T47D (cell line): ENCODE results near the gene TWIST2.
A peak's percentile ranks its signal among the peaks of the same experiment; 100 is the strongest.

Experiments
- DNase-seq, 2 experiments: peaks; one replicate each; pipeline versions ENCODE4 v3.0.0 to v3.0.0-alpha.2; 2011 to 2012; ENCODE audit warnings: low read depth in 1 of 2, low spot score in 1 of 2
- JUND ChIP-seq: IDR thresholded peaks from 2 replicates; pipeline ENCODE4 v1.6.1; 2012; ENCODE audit warnings: low read depth
- in situ Hi-C: cut with HindIII; loops from 2 replicates; pipeline ENCODE4 v1.10.0; 2016; ENCODE audit warnings: low sequenced_read_pairs, low pct_unique_long_range_greater_than_20kb

TWIST2 gene

DNA sequence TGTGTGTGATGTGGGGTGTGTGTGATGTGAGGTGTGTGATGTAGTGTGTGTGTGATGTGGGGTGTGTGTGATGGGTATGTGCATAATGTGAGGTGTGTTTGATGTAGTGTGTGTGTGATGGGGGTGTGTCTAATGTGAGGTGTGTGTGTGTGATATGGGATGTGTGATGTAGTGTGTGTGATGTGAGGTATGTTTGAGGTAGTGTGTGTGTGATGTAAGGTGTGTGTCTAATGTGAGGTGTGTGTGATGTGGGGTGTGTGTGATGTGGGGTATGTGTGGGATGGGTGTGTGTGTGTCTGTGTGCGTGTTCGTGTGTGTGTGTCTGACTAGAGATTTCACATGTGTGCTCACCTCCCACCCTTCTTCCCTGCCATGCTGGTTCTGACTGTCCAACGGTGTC lies 56.3 kb downstream of the TWIST2 start:
- no peak for DNase-seq
- in situ Hi-C loops: no loop called here
- TF ChIP-seq JUND: no peak

DNA sequence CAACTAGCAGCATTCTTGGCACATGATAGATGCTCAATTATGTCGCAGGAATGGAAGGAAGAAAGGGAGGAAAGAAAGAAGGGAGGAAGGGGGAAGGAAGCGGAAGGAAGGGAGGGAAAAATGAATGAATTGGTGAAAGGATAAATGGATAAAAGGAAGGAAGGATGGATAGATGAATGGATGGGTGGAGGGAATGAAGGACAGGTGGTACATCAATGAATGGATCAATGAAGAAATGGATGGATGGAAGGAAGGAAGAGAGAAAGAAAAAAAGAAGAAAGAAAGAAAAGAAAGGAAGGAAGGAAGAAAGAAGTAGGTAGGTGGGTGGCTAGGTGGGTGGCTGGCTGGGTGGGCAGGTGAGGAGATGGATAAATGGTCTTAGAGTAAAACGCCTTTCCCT lies 56.8 kb downstream of the TWIST2 start:
- no peak for TF ChIP-seq JUND
- in situ Hi-C loops: no loop called here
- DNase-seq: no peak

DNA sequence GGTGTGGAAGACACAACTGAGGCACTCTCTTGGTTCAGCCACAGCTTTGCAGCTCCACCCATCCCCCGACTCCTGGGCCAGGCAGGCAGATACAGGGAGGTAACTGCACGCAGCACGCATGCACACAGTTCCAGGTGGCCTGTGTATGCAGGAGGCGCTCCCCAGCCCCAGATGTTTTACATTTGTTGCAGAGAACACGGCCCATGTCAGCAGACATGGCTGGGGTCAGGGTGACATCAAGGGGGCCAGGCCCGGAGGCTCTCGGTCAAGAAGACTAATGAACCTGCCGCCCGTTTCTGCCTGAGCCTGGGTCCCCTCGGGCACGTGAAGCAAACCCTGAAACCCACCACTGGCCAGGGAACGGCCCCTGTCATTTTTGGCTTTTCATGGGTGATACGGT lies 57.3 kb downstream of the TWIST2 start:
- in situ Hi-C loops: no loop called here
- DNase-seq: no peak
- TF ChIP-seq JUND: no peak

DNA sequence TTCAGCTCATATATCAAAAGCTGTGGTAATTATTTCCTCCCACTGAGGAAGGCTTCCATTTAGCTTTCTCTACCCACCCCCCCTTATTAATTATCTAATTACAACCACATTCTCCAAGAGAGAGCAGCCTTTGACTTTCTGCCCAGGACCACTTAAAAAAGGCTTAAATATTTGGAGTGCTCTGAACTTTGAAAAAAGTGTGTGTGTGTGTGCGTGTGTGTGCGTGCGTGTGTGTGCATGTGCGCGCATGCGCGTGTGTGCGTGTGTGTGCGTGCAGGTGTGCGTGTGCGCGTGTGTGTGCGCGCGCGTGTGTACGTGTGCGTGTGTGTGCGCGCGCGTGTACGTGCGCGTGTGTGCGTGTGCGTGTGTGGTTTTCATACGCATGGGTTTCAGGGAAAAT lies 57.8 kb downstream of the TWIST2 start:
- in situ Hi-C loops: no loop called here
- no peak for DNase-seq
- TF ChIP-seq JUND: no peak

DNA sequence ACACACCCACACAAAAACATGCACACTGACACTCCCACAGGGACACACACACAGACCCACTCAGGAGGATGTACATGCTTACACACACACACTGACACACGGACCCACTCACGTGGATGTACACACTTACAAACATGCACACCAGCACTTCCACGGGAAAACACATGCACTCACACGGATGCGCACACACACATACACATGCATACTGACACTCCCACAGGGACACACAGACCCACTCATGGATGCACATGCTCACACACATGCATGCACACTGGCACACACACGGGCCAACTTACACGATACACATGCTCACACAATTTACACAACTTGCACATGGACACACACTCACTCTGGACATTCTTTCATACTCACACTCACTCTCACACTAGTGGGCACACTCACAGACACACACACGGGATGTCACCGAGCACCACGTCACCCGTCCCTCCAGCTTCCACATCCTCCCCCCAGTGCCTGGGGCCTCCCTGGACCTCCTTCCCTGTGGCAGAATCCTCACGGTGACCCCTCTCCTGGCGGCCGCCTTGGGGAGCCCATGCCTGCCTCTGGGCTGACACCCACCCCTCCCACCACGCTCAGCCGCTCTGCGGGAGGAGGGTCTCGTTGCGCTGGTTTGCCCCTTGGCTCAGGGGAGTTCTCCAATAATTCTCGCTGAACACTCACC lies 58.5 kb downstream of the TWIST2 start:
- in situ Hi-C loops: no loop called here
- TF ChIP-seq JUND: no peak

DNA sequence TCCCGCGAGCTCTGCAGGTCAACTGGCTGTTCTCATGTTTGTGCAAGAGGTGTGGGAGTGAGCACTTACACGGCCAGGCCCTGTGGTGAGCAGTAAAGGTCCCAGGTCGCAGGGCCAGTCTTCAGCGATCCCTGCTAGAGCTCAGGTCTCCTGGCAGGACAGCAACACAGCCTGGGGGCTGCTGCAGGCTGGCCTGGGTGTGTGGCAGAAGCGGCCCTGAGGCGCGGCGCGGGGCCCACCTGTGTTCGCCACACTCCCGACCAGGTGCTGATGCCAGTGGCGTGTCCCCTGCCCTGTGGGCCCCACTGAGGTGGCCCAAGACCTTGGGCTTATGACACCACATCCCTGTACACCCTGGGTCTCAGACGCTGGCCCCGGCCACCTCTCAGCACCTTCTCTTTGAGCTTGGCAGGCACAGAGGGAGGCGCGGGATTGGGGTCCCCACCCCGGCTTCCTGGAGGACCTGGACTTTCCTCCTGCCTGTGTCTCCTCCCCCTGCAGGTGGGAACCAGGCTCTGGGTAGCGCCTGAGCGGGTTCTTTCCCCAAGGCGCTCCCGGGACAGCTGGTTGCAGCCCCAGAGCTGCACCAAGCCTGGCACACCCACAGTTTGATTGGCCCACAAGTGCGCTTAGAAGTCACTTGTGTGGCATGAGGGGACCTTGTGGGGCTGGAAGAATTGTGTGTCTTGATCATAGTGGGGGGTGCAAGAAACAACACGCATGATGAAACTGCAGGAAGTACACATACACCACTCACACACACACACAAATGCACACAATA lies 59.2 kb downstream of the TWIST2 start:
- no peak for TF ChIP-seq JUND
- in situ Hi-C loops: no loop called here
- no peak for DNase-seq

More for the DNA sequence above, 58.5 kb downstream of the TWIST2 start:
- no peak for DNase-seq

DNA sequence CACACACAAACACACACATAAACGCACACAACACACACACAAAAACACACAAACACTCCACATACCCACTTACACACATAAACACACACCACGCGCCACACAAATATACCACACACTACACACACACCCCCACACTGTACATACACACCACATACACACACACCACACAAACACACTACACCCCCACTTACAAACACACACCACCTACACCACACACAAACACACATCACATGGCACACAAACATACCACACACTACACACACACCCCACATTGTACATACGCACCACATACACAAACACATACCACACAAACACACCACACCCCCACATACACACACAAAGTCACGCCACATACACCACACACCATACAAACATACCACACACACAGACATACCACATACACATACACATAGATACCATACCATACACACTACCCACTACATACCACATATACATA lies 59.9 kb downstream of the TWIST2 start:
- TF ChIP-seq JUND: no peak
- in situ Hi-C loops: no loop called here
- DNase-seq: no peak

DNA sequence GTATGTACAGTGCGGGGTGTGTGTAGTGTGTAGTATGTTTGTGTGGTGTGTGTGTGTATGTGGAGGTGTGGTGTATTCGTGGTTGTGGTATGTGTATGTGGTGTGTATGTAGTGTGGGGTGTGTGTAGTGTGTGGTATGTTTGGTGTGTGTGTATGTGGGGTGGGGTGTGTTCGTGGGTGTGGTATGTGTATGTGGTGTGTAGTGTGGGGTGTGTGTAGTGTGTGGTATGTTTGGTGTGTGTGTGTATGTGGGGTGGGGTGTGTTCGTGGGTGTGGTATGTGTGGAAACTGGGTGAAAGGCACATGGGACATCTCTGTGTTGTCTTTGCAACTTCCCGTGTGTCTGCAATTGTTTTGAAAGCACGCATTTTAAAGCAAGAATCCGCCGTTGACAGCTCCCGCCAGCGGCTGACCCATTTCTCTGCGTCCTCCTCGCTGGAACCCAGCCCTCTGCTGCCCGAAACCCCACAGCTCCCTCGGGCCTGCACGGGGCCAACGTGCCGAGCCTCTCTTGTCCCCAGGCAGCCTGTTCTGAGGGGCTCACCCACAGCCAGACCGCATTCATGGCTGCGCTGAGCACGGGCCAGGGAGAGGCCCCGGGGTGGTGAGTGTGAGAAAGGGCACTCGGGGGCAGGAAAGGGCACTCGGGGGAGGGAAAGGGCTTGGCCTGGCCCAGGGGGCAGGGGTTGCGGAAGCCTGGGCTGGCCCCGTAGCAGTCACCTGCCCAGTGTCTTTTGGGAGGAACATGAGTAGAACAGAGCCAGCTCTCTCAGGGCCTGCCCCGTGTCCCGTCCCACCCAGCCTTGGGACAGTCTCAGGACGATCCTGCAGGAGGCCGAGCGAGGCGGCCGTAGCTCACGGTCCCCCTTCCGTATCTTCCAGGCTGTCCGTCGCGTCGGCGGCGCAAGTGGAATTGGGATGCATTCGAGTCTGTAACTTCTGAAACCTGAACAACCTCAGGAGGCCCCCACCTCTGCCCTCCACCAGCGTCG lies 61.4 kb downstream of the TWIST2 start:
- peak in 1 of 2 experiments; percentile 7 for DNase-seq
- in situ Hi-C loops: no loop called here
- TF ChIP-seq JUND: no peak

DNA sequence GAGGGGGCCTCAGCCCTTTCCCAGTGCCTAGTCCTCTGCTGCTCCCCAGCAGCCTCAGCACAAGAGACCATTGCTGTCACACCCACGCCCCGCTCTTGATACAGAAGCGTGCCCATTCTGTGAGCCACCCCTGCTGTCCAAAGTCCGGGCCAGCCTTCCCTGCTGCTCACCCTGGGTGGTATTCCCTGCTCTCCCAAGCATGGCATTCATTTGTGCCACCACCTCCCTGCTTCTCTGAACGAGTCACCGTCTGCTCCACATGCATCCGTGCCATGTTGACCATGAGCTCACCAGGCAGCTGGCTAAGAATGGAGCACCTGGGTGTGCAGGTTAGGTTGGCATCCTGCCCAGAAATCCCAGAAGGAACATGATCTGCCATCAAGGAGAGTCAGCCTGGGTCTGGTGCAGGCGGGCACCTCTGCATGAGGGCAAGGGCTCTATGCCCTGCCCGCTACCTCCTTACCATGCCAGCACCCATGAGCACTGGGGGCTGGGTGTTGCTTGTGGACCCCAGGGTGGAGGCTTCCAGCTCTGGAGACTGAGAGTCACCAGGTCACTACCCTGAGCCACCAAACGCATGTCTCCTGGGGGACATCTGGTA lies 63.0 kb downstream of the TWIST2 start:
- in situ Hi-C loops: no loop called here
- TF ChIP-seq JUND: no peak
- peak in 1 of 2 experiments; percentile 31 for DNase-seq

DNA sequence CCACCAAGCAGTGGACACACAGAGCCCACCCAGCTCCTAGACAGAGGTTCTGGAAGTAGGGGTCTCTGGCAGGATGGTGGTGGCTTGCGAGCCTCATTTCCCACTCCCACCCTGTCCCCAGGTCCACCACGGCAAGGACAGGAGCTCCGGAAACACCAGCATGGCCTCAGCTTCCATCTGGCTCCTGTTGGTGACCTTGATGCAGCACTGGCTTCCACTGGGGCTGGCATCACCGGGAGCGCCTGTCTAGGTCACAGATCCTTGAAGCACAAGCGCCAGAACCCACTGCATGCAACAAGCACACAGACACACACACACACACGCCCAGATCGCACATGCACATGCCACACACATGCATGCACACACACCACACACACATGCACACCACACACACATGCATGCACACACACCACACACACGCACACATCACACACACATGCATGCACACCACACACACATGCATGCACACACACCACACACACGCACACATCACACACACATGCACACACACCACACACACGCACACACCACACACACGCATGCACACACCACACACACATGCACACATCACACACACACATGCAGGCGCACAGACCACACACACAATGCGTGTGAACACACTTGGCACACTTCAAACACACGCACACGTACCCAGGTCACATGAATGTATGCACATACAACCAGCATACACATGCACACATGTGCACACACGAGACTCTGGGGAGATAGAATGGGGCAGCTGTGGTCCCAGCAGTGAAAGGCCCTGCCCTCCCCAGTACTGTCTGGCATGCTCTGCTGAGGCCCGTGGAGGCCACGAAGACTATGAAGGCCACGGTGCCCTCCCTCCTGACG lies 63.7 kb downstream of the TWIST2 start:
- no peak for DNase-seq
- in situ Hi-C loops: no loop called here
- no peak for TF ChIP-seq JUND

DNA sequence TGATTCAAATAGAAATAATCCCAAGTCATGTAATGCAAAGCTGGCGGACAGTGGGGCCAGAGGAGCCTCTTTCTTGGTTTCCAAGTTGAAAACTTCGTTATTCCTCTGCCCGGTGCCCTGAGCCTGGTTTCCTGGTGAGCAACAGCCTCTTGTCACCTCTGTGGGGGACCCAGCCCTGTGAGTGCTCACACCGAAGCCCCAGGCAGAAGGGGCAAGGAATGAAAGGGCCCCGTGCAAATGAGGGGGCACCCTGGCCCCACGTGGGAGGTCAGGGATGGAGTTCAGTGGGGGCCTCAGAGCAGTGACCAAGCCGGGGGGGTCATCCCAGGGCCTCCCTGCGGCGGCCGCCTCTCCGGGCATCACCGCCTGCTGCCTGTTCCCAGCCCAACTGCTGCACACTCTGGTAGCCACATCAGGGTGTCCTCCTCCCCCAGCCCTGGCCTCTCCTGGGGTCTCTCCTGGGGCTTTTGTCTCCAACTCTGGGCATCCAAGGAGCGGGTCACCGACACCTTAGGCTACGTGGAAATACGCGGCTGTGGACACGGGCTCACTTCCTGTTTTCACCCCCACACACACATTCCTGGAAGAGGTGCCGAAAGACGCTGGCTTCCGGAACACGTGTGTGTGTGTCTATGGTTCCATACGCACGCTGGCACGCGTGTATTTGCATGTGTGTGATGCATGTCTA lies 64.5 kb downstream of the TWIST2 start:
- in situ Hi-C loops: no loop called here
- DNase-seq: no peak
- no peak for TF ChIP-seq JUND
